ENCODE measurements around the gene SPATA9.

- TF ChIP-seq, protein P1, sequence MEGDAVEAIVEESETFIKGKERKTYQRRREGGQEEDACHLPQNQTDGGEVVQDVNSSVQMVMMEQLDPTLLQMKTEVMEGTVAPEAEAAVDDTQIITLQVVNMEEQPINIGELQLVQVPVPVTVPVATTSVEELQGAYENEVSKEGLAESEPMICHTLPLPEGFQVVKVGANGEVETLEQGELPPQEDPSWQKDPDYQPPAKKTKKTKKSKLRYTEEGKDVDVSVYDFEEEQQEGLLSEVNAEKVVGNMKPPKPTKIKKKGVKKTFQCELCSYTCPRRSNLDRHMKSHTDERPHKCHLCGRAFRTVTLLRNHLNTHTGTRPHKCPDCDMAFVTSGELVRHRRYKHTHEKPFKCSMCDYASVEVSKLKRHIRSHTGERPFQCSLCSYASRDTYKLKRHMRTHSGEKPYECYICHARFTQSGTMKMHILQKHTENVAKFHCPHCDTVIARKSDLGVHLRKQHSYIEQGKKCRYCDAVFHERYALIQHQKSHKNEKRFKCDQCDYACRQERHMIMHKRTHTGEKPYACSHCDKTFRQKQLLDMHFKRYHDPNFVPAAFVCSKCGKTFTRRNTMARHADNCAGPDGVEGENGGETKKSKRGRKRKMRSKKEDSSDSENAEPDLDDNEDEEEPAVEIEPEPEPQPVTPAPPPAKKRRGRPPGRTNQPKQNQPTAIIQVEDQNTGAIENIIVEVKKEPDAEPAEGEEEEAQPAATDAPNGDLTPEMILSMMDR (IDR thresholded peaks at IDR 0.05) = no peak
- TF ChIP-seq EP300 (IDR thresholded peaks at IDR 0.05) = no peak
Observed at GRCh38 chr5:95627971-95628810, 54.6 kb downstream of the SPATA9 start.

All from sigmoid colon (tissue), 4 donors.